HG03521 (cell line): ENCODE measurements around the gene RAB4B.
"Not testable (repeated sequence)": the region's sequence is repeated elsewhere in the genome, so short reads cannot be mapped to it uniquely, and the experiment has no call there.

ENCODE experiments used
- ATAC-seq: cut with Tn5 transposase; IDR thresholded peaks from one replicate; pipeline ENCODE4 v1.9.1; 2021; ENCODE audit warnings: mild to moderate bottlenecking, moderate library complexity; ENCODE audit not compliant: unreplicated experiment

The RAB4B gene

GRCh38 chr19:40843653-40844052 is 65.6 kb downstream of the RAB4B start:
- not testable (repeated sequence) for ATAC-seq
